ENCODE data around the gene KIF1C. TPM values are rescaled to one million over a fixed set of nuclear protein-coding genes. Genes with fewer than 3 reads are reported as not detected.

Gene KIF1C
- total and polyA plus RNA-seq, 9 of the 15 experiments (the other 6 are each of a cell fraction or from before 2014, with no cell fraction given): 0.38 to 68.4 (median 25.1) TPM

- TF ChIP-seq ZBTB40 (IDR thresholded peaks at IDR 0.05) (peak; percentile 74; the same call in 1 of the 2 replicates), ZBTB40 (CRISPR knock-in tag; IDR thresholded peaks at IDR 0.05) (no peak), HNRNPL (IDR thresholded peaks at IDR 0.05; ENCODE audit: low read depth, low read length) (peak; percentile 86), SMARCE1 (IDR thresholded peaks at IDR 0.05) (no peak), ZNF639 (CRISPR knock-in tag; conservative IDR thresholded peaks at IDR 0.05 in 1 of 2, IDR thresholded peaks at IDR 0.05 in 1 of 2) (peak in 1 of 2 experiments; percentile 94; a peak in 2 of 4 replicates), CTCFL (IDR thresholded peaks at IDR 0.05; ENCODE audit: borderline replicate concordance, insufficient read depth, low read depth, low read length, poor library complexity, severe bottlenecking) (peak; percentile 99), MAZ (CRISPR knock-in tag; conservative IDR thresholded peaks at IDR 0.05 in 1 of 2, IDR thresholded peaks at IDR 0.05 in 1 of 2) (peak; percentile 82 to 92; a peak in 3 of 4 replicates), ZEB2 (IDR thresholded peaks at IDR 0.05) (peak; percentile 42; the same call in 1 of the 2 replicates), XRCC5 (IDR thresholded peaks at IDR 0.05; ENCODE audit: low read depth, low read length) (0 out of 2 replicates have a peak, but pooled peaks have one; percentile 89)
These were observed 10.6 kb upstream of the KIF1C start, which contains the start of gene CAMTA2 (continued) for GRCh38 chr17:4986951-4987766.

Measured in K562 (cell line).